Gastrocnemius medialis (tissue), 4 donors: ENCODE data around the gene HLCS. TPM values are rescaled to one million over a fixed set of nuclear protein-coding genes. Genes with fewer than 3 reads are reported as not detected.
A peak's percentile ranks its signal among the peaks of the same experiment; 100 is the strongest.

Experiments used
- ATAC-seq, 2 donors: fragments of 150-250 bp; one replicate each; pipeline ENCODE4 v1.9.1; 2016
- DNase-seq, 2 donors: peaks; one replicate each; pipeline ENCODE4 v3.0.0-alpha.2; 2019
- H3K27ac ChIP-seq, 4 donors: fragments of 200-600 bp; sonication (generic); 1 replicate in 1 of 4; 2 replicates in 3 of 4; pipeline ENCODE4 v1.5.1; 2016 to 2018; ENCODE audit warnings: mild to moderate bottlenecking in 2 of 4, moderate library complexity in 1 of 4
- H3K27me3 ChIP-seq, 3 donors: fragments of 200-600 bp; sonication (generic) in 2 of 3; 1 replicate in 1 of 3; 2 replicates in 2 of 3; pipeline versions ENCODE4 v1.5.1 to v1.6.0; 2016 to 2019; ENCODE audit warnings: mild to moderate bottlenecking in 1 of 3, moderate library complexity in 1 of 3
- H3K36me3 ChIP-seq, 2 donors: fragments of 200-600 bp; sonication (generic) in 1 of 2; one replicate each; pipeline ENCODE4 v1.5.1; 2017 to 2018
- H3K4me1 ChIP-seq, 2 donors: fragments of 200-600 bp; sonication (generic) in 1 of 2; one replicate each; pipeline ENCODE4 v1.5.1; 2016 to 2017; ENCODE audit warnings: mild to moderate bottlenecking in 2 of 2
- H3K4me3 ChIP-seq, 4 donors: fragments of 200-600 bp; sonication (generic) in 3 of 4; 1 replicate in 1 of 4; 2 replicates in 3 of 4; pipeline ENCODE4 v1.5.1; 2016 to 2019; ENCODE audit warnings: mild to moderate bottlenecking in 2 of 4
- H3K9me3 ChIP-seq, 3 donors: fragments of 200-600 bp; sonication (generic) in 2 of 3; 1 replicate in 1 of 3; 2 replicates in 2 of 3; pipeline ENCODE4 v1.5.1; 2016 to 2019
- POLR2A ChIP-seq, 2 donors: fragments of 450-650 bp; IDR thresholded peaks; one replicate each; pipeline ENCODE4 v1.6.1; 2017; ENCODE audit warnings: antibody characterized with exemption in 2 of 2, mild to moderate bottlenecking in 2 of 2, moderate library complexity in 2 of 2
- in situ Hi-C, 4 donors: fragments of 200-750 bp; cut with MboI; loops; one replicate each; pipeline versions ENCODE4 v1.15.0 to v1.8.0; 2017; ENCODE audit warnings: low sequenced_read_pairs in 4 of 4
- intact Hi-C: fragments of 100-400 bp; cut with DNase I; formaldehyde crosslinking; loops from one replicate; pipeline ENCODE4 v1.15.1; 2023; ENCODE audit warnings: low total_unique reads
- total RNA-seq, 4 donors: library from RNA; depleted of rRNA; stranded (reverse); fragments of >200 nt; gene quantifications; one replicate each; pipeline versions ENCODE4 v1.1.0 to v1.2.3, GENCODE V29; 2016
- TF ChIP-seq, protein P1 (sequence below), 5 experiments: fragments of 450-650 bp in 3 of 5; fragments of 200-600 bp in 2 of 5; sonication (generic) in 2 of 5; IDR thresholded peaks in 4 of 5; conservative IDR thresholded peaks in 1 of 5; 1 replicate in 4 of 5; 2 replicates in 1 of 5; pipeline ENCODE4 v1.5.1; 2016 to 2019; ENCODE audit warnings: antibody characterized with exemption in 5 of 5, mild to moderate bottlenecking in 3 of 5, moderate library complexity in 3 of 5

Gene HLCS
- total RNA-seq, 4 donors from 2014 or later = 10.6 to 18.4 (median 15.4) TPM

DNA sequence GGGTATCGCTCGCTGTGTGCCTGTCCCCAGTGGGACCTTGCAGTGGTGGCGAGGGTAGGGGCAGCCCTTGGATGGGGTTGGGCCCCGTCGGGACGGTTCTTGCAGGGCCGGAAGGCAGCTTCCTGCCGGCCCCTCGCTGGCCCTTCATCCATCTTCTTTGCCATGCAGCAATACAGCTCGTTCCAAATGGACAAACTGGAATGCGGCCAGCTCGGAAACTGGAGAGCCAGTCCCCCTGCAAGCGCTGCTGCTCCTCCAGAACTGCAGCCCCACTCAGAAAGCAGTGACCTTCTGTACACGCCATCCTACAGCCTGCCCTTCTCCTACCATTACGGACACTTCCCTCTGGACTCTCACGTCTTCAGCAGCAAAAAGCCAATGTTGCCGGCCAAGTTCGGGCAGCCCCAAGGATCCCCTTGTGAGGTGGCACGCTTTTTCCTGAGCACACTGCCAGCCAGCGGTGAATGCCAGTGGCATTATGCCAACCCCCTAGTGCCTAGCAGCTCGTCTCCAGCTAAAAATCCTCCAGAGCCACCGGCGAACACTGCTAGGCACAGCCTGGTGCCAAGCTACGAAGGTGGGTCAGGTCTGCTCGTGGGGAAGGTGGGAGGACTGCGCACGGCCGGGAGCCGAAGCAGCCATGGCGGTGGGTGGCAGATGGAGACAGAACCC is 221.8 kb downstream of the HLCS start:
- Histone ChIP-seq H3K27me3 (no peaks in the 10 kb centered on the region), H3K9me3 (no peaks in the 10 kb centered on the region), H3K4me3 (no peak overlapping the region), H3K4me1 (peaks cover 5 to 9% of the 10 kb centered on the region in 2 donors), H3K27ac (no peak overlapping the region), H3K36me3 (no peaks in the 10 kb centered on the region)
- DNase-seq (no peak), ATAC-seq (peak in 1 of 2 donors; percentile 23)
- in situ Hi-C loops (no loop called here), intact Hi-C loops (loop anchor here (5.0 kb wide), 2 partner anchors 108 to 183 kb away; no protein-coding TSS in a partner anchor)
- no peak for TF ChIP-seq POLR2A (IDR thresholded peaks at IDR 0.05)
- TF ChIP-seq, protein P1, sequence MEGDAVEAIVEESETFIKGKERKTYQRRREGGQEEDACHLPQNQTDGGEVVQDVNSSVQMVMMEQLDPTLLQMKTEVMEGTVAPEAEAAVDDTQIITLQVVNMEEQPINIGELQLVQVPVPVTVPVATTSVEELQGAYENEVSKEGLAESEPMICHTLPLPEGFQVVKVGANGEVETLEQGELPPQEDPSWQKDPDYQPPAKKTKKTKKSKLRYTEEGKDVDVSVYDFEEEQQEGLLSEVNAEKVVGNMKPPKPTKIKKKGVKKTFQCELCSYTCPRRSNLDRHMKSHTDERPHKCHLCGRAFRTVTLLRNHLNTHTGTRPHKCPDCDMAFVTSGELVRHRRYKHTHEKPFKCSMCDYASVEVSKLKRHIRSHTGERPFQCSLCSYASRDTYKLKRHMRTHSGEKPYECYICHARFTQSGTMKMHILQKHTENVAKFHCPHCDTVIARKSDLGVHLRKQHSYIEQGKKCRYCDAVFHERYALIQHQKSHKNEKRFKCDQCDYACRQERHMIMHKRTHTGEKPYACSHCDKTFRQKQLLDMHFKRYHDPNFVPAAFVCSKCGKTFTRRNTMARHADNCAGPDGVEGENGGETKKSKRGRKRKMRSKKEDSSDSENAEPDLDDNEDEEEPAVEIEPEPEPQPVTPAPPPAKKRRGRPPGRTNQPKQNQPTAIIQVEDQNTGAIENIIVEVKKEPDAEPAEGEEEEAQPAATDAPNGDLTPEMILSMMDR (IDR thresholded peaks at IDR 0.05 in 4 of 5, conservative IDR thresholded peaks at IDR 0.05 in 1 of 5) = no peak

DNA sequence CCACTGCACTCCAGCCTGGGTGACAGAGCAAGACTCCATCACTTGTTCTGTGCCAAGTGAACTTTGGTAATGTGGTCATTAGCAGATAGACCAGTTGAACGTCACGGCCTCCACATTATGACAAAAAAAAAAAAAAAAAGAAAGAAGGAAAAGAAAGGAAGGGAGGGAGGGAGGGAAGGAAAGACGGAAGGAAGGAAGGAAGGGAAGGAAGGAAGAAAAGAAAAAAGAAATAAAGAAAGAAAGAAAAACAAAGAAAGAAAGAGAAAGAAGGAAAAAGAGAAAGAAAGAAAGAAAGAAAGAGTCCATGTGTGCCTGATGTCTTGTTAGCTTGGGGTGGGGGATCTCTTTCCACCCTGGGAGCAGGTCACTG is 222.3 kb downstream of the HLCS start:
- Histone ChIP-seq H3K27me3 (no peaks in the 10 kb centered on the region), H3K27ac (no peak overlapping the region), H3K4me3 (no peak overlapping the region), H3K9me3 (no peaks in the 10 kb centered on the region), H3K36me3 (no peaks in the 10 kb centered on the region), H3K4me1 (peaks cover 5 to 9% of the 10 kb centered on the region in 2 donors)
- no peak for ATAC-seq
- intact Hi-C loops = no loop called here
- no peak for DNase-seq
- TF ChIP-seq, protein P1 (IDR thresholded peaks at IDR 0.05 in 4 of 5, conservative IDR thresholded peaks at IDR 0.05 in 1 of 5) = no peak
- TF ChIP-seq POLR2A (IDR thresholded peaks at IDR 0.05) = no peak
- in situ Hi-C loops = no loop called here

DNA sequence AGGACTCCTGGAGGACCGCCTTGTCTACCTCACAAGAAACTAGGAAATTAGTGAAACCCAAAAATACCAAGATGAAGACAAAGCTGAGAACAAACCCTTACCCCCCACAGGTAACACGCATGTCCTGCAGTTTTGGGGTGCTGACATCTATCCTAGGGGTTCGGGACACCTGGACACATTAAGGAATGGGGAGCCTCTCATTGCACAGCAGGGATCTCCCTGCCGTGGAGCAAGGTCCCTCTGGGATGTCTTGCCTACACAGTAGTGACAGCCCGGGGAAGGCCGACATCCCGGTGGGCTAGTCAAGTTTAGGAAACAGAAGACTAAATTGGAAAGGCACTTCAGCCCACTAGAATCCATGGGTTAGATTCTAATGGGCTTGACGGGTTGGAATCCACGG is 223.0 kb downstream of the HLCS start:
- ATAC-seq (no peak), DNase-seq (no peak)
- in situ Hi-C loops (no loop called here), intact Hi-C loops (no loop called here)
- Histone ChIP-seq H3K4me3 (no peak overlapping the region), H3K4me1 (peaks cover 5 to 9% of the 10 kb centered on the region in 2 donors), H3K27ac (no peak overlapping the region), H3K27me3 (no peaks in the 10 kb centered on the region), H3K36me3 (no peaks in the 10 kb centered on the region), H3K9me3 (no peaks in the 10 kb centered on the region)
- TF ChIP-seq, protein P1 (IDR thresholded peaks at IDR 0.05 in 4 of 5, conservative IDR thresholded peaks at IDR 0.05 in 1 of 5) = no peak
- TF ChIP-seq POLR2A (IDR thresholded peaks at IDR 0.05) = no peak

DNA sequence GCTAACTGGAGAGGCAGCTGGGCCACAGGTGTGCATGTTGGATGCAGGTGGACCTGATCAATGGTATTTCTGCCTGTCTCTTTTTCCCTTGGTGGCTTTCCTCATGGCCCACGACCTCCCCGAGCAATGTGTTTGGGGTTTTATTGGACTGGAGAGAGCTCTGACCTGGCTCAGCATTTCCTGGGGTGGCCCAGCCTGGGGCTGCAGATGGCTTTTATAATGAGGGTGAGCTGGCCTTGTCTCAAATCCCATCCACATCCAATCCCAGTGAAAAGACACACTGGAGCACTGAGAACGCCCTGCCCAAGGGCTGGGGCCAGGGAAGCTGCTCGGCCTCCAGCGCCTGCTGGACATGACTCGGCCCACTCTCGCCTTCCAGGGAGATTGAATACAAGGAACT is 223.5 kb downstream of the HLCS start:
- in situ Hi-C loops = no loop called here
- no peaks in the 10 kb centered on the region for H3K27me3 ChIP-seq
- TF ChIP-seq, protein P1 (IDR thresholded peaks at IDR 0.05 in 4 of 5, conservative IDR thresholded peaks at IDR 0.05 in 1 of 5) = no peak
- no peak for TF ChIP-seq POLR2A (IDR thresholded peaks at IDR 0.05)

DNA sequence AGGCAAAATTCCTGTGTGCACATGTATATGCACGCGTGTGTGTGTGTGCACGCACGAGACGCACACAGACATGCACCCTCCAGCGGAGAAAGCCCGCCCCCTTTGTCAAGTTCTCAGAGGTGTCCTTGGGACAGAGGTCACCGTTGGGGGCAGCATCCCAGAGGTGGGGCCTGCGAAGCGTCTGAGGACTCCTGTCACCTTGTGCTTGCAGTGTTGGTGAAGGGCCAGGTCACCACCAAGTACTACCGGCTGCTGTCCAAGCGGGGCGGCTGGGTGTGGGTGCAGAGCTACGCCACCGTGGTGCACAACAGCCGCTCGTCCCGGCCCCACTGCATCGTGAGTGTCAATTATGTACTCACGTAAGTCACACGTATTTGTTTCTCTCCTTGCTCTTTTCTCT is 225.0 kb downstream of the HLCS start:
- in situ Hi-C loops = no loop called here
- H3K9me3 ChIP-seq = no peaks in the 10 kb centered on the region
- peaks cover 5 to 9% of the 10 kb centered on the region in 2 donors for H3K4me1 ChIP-seq
- no peak for ATAC-seq
- no peak for TF ChIP-seq POLR2A (IDR thresholded peaks at IDR 0.05)
- TF ChIP-seq, protein P1 (IDR thresholded peaks at IDR 0.05 in 4 of 5, conservative IDR thresholded peaks at IDR 0.05 in 1 of 5) = no peak
- H3K36me3 ChIP-seq = no peaks in the 10 kb centered on the region
- intact Hi-C loops = no loop called here
- no peak for DNase-seq
- no peak overlapping the region for H3K27ac ChIP-seq
- H3K4me3 ChIP-seq = no peak overlapping the region
- no peaks in the 10 kb centered on the region for H3K27me3 ChIP-seq

More for the DNA sequence above, 223.5 kb downstream of the HLCS start:
- no peak for ATAC-seq
- Histone ChIP-seq H3K36me3 (no peaks in the 10 kb centered on the region), H3K4me1 (peaks cover 5 to 9% of the 10 kb centered on the region in 2 donors), H3K4me3 (no peak overlapping the region), H3K9me3 (no peaks in the 10 kb centered on the region), H3K27ac (no peak overlapping the region)
- no peak for DNase-seq
- intact Hi-C loops = no loop called here
